ENCODE results near the gene COPA. TPM values are rescaled to one million over a fixed set of nuclear protein-coding genes. Genes with fewer than 3 reads are reported as not detected.

The COPA gene
- total RNA-seq, 1 experiment from 2014 or later = 141 TPM

- ChIA-PET POLR2A (ENCODE audit: unreplicated experiment) (no interaction called here), CTCF (no interaction called here)
- peaks cover 62% of the 10 kb centered on the region for H3K36me3 ChIP-seq (ENCODE audit: low read depth, low read length)
- no peak overlapping the region for H3K4me3 ChIP-seq (ENCODE audit: low read length)
- H3K9me3 ChIP-seq (ENCODE audit: low read length) = no peaks in the 10 kb centered on the region
- no peaks in the 10 kb centered on the region for H3K4me1 ChIP-seq (ENCODE audit: insufficient read depth, low read length)
- H3F3A ChIP-seq (ENCODE audit: low read length, unreplicated experiment) = no peaks in the 10 kb centered on the region
- H3K27me3 ChIP-seq (ENCODE audit: low read length) = no peaks in the 10 kb centered on the region
- H3K27ac ChIP-seq (ENCODE audit: low read length) = no peak overlapping the region
- peaks cover 16% of the 10 kb centered on the region; the same call in 1 of the 2 replicates for H3K79me2 ChIP-seq (ENCODE audit: low read length)
- H3K9ac ChIP-seq (ENCODE audit: low read length) = no peak overlapping the region
- DNase-seq (no peak), ATAC-seq (no peak)
- H3K4me2 ChIP-seq (ENCODE audit: low read length) = no peak overlapping the region
- no peak for TF ChIP-seq EZH2phosphoT487 (IDR thresholded peaks at IDR 0.05; ENCODE audit: borderline replicate concordance, low read length)
- TF ChIP-seq EZH2 (IDR thresholded peaks at IDR 0.05; ENCODE audit: low read length, unreplicated experiment) = no peak
- TF ChIP-seq, protein P1, sequence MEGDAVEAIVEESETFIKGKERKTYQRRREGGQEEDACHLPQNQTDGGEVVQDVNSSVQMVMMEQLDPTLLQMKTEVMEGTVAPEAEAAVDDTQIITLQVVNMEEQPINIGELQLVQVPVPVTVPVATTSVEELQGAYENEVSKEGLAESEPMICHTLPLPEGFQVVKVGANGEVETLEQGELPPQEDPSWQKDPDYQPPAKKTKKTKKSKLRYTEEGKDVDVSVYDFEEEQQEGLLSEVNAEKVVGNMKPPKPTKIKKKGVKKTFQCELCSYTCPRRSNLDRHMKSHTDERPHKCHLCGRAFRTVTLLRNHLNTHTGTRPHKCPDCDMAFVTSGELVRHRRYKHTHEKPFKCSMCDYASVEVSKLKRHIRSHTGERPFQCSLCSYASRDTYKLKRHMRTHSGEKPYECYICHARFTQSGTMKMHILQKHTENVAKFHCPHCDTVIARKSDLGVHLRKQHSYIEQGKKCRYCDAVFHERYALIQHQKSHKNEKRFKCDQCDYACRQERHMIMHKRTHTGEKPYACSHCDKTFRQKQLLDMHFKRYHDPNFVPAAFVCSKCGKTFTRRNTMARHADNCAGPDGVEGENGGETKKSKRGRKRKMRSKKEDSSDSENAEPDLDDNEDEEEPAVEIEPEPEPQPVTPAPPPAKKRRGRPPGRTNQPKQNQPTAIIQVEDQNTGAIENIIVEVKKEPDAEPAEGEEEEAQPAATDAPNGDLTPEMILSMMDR (conservative IDR thresholded peaks at IDR 0.05; ENCODE audit: low read depth, low read length) = no peak
- no peaks in the 10 kb centered on the region for H3K9me2 ChIP-seq (replicated peaks; ENCODE audit: low read length)
- H2AFZ ChIP-seq (ENCODE audit: low read length) = no peak overlapping the region
- intact Hi-C loops (cut with micrococcal nuclease) = no loop called here
- no TSS peak for BruUV-seq (replicated peaks)
- H4K20me1 ChIP-seq (ENCODE audit: low read length) = 0 out of 2 replicates have a peak, but pooled peaks cover 5% of the 10 kb centered on the region
These were observed 20.2 kb downstream of the COPA start for GRCh38 chr1:160322831-160323230.

GRCh38 chr1:160315359-160315758, 27.7 kb downstream of the COPA start:
- Histone ChIP-seq H3K4me2 (ENCODE audit: low read length) (no peak overlapping the region), H3K36me3 (ENCODE audit: low read depth, low read length) (peaks cover 78% of the 10 kb centered on the region), H3K4me1 (ENCODE audit: insufficient read depth, low read length) (no peaks in the 10 kb centered on the region), H3K9me3 (ENCODE audit: low read length) (no peaks in the 10 kb centered on the region), H3K9me2 (replicated peaks; ENCODE audit: low read length) (no peaks in the 10 kb centered on the region), H4K20me1 (ENCODE audit: low read length) (no peaks in the 10 kb centered on the region), H2AFZ (ENCODE audit: low read length) (no peak overlapping the region), H3K4me3 (ENCODE audit: low read length) (no peak overlapping the region), H3F3A (ENCODE audit: low read length, unreplicated experiment) (no peaks in the 10 kb centered on the region), H3K27me3 (ENCODE audit: low read length) (no peaks in the 10 kb centered on the region), H3K9ac (ENCODE audit: low read length) (no peak overlapping the region), H3K27ac (ENCODE audit: low read length) (no peak overlapping the region), H3K79me2 (ENCODE audit: low read length) (0 out of 2 replicates have a peak, but pooled peaks cover 5% of the 10 kb centered on the region)
- intact Hi-C loops (cut with micrococcal nuclease) = no loop called here
- ChIA-PET POLR2A (ENCODE audit: unreplicated experiment) (no interaction called here), CTCF (no interaction called here)
- DNase-seq (no peak), ATAC-seq (no peak)
- no TSS peak for BruUV-seq (replicated peaks)
- TF ChIP-seq EZH2 (IDR thresholded peaks at IDR 0.05; ENCODE audit: low read length, unreplicated experiment) = no peak
- TF ChIP-seq, protein P1 (conservative IDR thresholded peaks at IDR 0.05; ENCODE audit: low read depth, low read length) = no peak
- no peak for TF ChIP-seq EZH2phosphoT487 (IDR thresholded peaks at IDR 0.05; ENCODE audit: borderline replicate concordance, low read length)

- H3K4me3 ChIP-seq (ENCODE audit: low read length) = no peak overlapping the region
- H3K9me3 ChIP-seq (ENCODE audit: low read length) = no peaks in the 10 kb centered on the region
- no peaks in the 10 kb centered on the region for H4K20me1 ChIP-seq (ENCODE audit: low read length)
- H2AFZ ChIP-seq (ENCODE audit: low read length) = no peak overlapping the region
- CTCF ChIA-PET = no interaction called here
- intact Hi-C loops (cut with micrococcal nuclease) = no loop called here
- H3K4me1 ChIP-seq (ENCODE audit: insufficient read depth, low read length) = no peaks in the 10 kb centered on the region
- H3K79me2 ChIP-seq (ENCODE audit: low read length) = no peaks in the 10 kb centered on the region
- BruUV-seq (replicated peaks) = no TSS peak
- no peaks in the 10 kb centered on the region for H3K9me2 ChIP-seq (replicated peaks; ENCODE audit: low read length)
- H3K27me3 ChIP-seq (ENCODE audit: low read length) = no peaks in the 10 kb centered on the region
- TF ChIP-seq, protein P1 (conservative IDR thresholded peaks at IDR 0.05; ENCODE audit: low read depth, low read length) = no peak
- no peak for TF ChIP-seq EZH2phosphoT487 (IDR thresholded peaks at IDR 0.05; ENCODE audit: borderline replicate concordance, low read length)
- TF ChIP-seq EZH2 (IDR thresholded peaks at IDR 0.05; ENCODE audit: low read length, unreplicated experiment) = no peak
- no peak overlapping the region for H3K9ac ChIP-seq (ENCODE audit: low read length)
- no peaks in the 10 kb centered on the region for H3F3A ChIP-seq (ENCODE audit: low read length, unreplicated experiment)
- POLR2A ChIA-PET (ENCODE audit: unreplicated experiment) = no interaction called here
- no peak for DNase-seq
- ATAC-seq = no peak
- H3K27ac ChIP-seq (ENCODE audit: low read length) = no peak overlapping the region
- H3K36me3 ChIP-seq (ENCODE audit: low read depth, low read length) = peaks cover 77% of the 10 kb centered on the region
- no peak overlapping the region for H3K4me2 ChIP-seq (ENCODE audit: low read length)
These were observed 33.5 kb downstream of the COPA start for GRCh38 chr1:160309571-160309970.
